ENCODE data around the gene SPDYE3. TPM values are rescaled to one million over a fixed set of nuclear protein-coding genes. Genes with fewer than 3 reads are reported as not detected.
A peak's percentile ranks its signal among the peaks of the same experiment; 100 is the strongest.
"Not testable (repeated sequence)": the region's sequence is repeated elsewhere in the genome, so short reads cannot be mapped to it uniquely, and the experiment has no call there.

SPDYE3 gene
- total and polyA plus RNA-seq, 2 donors from 2014 or later: not detected

DNA sequence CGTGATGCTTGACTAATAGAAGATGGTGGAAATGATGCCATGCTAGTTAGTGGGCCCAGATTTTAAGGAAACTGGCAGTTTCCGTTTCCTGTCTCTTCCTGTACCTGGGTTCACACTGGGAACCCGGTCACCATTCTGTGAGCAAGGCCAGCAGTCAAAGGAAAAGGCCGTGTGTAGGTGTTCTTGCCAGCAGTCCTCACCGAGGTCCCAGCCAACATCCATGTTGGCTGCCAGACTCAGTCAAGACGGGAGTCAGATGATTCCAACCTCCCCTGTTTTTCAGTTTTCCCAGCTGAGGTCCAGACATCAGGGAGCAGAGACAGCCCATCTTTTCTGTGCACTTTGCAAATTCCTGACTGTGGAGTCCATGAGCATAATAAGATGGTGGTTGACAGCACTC is 35.3 kb downstream of the SPDYE3 start:
- Histone ChIP-seq H3K9ac (ENCODE audit: low read length in 3 of 3) (no peak overlapping the region), H3K9me3 (ENCODE audit: control insufficient read depth in 2 of 3, insufficient read depth in 1 of 3, low read length in 3 of 3) (no peaks in the 10 kb centered on the region), H3K27me3 (ENCODE audit: control insufficient read depth, insufficient read depth, low read length) (no peaks in the 10 kb centered on the region), H3K4me1 (ENCODE audit: control insufficient read depth in 2 of 3, insufficient read depth in 2 of 3, low read depth in 1 of 3, low read length in 3 of 3) (no peaks in the 10 kb centered on the region), H3K4me3 (ENCODE audit: low read length in 3 of 3) (no peak overlapping the region), H3K36me3 (ENCODE audit: control insufficient read depth in 2 of 3, insufficient read depth in 3 of 3, low read length in 3 of 3) (peaks cover 4 to 21% (median 16%) of the 10 kb centered on the region in 3 donors), H3K27ac (ENCODE audit: low read depth in 2 of 2, low read length in 2 of 2) (no peak overlapping the region)
- FAIRE-seq: no peak
- peak in 1 of 5 donors; percentile 18 for DNase-seq
- TF ChIP-seq, protein P1, sequence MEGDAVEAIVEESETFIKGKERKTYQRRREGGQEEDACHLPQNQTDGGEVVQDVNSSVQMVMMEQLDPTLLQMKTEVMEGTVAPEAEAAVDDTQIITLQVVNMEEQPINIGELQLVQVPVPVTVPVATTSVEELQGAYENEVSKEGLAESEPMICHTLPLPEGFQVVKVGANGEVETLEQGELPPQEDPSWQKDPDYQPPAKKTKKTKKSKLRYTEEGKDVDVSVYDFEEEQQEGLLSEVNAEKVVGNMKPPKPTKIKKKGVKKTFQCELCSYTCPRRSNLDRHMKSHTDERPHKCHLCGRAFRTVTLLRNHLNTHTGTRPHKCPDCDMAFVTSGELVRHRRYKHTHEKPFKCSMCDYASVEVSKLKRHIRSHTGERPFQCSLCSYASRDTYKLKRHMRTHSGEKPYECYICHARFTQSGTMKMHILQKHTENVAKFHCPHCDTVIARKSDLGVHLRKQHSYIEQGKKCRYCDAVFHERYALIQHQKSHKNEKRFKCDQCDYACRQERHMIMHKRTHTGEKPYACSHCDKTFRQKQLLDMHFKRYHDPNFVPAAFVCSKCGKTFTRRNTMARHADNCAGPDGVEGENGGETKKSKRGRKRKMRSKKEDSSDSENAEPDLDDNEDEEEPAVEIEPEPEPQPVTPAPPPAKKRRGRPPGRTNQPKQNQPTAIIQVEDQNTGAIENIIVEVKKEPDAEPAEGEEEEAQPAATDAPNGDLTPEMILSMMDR (IDR thresholded peaks at IDR 0.05; ENCODE audit: borderline replicate concordance, extremely low read depth, insufficient read depth): no peak
- intact Hi-C loops (cut with DNase I): no loop called here

DNA sequence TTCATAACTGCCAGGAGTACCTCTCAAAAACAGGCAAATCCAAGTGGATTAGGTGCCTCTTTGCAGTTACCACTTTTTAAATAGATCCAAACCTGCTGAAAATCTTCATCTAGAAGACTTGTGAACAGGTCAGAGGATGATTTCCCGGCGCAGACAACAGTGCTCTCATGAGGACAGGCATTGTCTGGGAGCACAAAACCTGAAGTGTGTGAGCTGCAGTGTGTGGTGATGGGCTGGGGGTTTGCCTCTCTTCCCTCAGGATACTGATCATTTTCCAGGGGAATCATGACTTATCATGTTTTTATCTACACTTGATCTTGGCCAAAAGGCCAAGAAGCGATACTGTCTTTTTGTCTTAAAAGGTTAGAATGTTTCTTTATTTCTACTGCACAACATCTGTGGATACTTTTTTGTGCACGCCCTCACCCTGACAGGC is 36.6 kb downstream of the SPDYE3 start:
- peaks cover 7 to 22% (median 20%) of the 10 kb centered on the region in 3 donors for H3K36me3 ChIP-seq (ENCODE audit: control insufficient read depth in 2 of 3, insufficient read depth in 3 of 3, low read length in 3 of 3)
- H3K27ac ChIP-seq (ENCODE audit: low read depth in 2 of 2, low read length in 2 of 2): not testable (repeated sequence)

DNA sequence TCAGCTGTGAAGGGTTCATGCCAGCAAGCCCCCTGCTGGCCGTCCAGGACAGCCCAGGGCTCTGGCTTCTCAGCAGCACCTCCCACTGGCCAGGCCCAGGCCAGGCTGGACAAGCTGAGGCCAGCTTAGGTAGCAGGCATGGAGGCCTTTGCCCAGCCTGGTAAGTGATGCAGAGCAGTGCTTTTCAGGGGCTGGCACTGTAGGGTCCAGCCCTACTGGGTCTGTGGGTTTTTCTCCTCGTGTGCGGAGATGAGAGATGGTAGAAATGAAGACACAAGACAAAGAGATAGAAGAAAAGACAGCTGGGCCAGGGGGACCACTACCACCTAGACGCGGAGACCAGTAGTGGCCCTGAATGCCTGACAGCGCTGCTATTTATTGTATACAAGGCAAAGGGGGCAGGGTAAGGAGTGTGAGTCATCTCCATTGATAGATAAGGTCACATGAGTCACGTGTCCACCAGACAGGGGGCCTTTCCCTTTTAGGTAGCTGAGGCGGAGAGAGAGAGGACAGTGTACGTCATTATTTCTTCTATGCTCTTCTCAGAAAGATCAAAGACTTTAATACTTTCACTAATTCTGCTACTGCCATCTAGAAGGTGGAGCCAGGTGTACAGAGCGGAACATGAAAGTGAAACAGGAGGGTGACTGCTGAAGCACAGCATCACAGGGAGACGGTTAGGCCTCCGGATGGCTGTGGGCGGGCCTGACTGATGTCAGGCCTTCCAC is 37.2 kb downstream of the SPDYE3 start:
- H3K9ac ChIP-seq (ENCODE audit: low read length in 3 of 3); H3K27ac ChIP-seq (ENCODE audit: low read depth in 2 of 2, low read length in 2 of 2); H3K4me3 ChIP-seq (ENCODE audit: low read length in 3 of 3); H3K27me3 ChIP-seq (ENCODE audit: control insufficient read depth, insufficient read depth, low read length); H3K4me1 ChIP-seq (ENCODE audit: control insufficient read depth in 2 of 3, insufficient read depth in 2 of 3, low read depth in 1 of 3, low read length in 3 of 3); FAIRE-seq; intact Hi-C loops (cut with DNase I); H3K9me3 ChIP-seq (ENCODE audit: control insufficient read depth in 2 of 3, insufficient read depth in 1 of 3, low read length in 3 of 3): not testable (repeated sequence)
- peaks cover 7 to 27% (median 23%) of the 10 kb centered on the region in 3 donors for H3K36me3 ChIP-seq (ENCODE audit: control insufficient read depth in 2 of 3, insufficient read depth in 3 of 3, low read length in 3 of 3)
- peak in 4 of 5 donors; percentile 32 to 53 (median 46) for DNase-seq

More for the DNA sequence above, 36.6 kb downstream of the SPDYE3 start:
- peak in 1 of 5 donors; percentile 22 for DNase-seq
- H3K4me1 ChIP-seq (ENCODE audit: control insufficient read depth in 2 of 3, insufficient read depth in 2 of 3, low read depth in 1 of 3, low read length in 3 of 3); H3K9me3 ChIP-seq (ENCODE audit: control insufficient read depth in 2 of 3, insufficient read depth in 1 of 3, low read length in 3 of 3); FAIRE-seq; H3K27me3 ChIP-seq (ENCODE audit: control insufficient read depth, insufficient read depth, low read length); intact Hi-C loops (cut with DNase I); H3K4me3 ChIP-seq (ENCODE audit: low read length in 3 of 3); H3K9ac ChIP-seq (ENCODE audit: low read length in 3 of 3): not testable (repeated sequence)

DNA sequence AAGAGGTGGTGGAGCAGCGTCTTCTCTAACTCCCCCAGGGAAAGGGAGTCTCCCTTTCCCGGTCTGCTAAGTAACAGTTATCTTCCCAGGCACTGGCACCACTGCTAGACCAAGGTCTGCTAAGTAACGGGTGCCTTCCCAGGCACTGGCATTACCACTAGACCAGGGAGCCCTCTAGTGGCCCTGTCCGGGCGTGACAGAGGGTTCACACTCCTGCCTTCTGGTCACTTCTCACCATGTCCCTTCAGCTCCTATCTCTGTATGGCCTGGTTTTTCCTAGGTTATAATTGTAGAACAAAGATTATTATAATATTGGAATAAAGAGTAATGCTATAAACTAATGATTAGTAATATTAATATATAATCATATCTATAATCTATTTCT is 37.8 kb downstream of the SPDYE3 start:
- peak; percentile 57 to 90 (median 62) for DNase-seq
- TF ChIP-seq, protein P1 (IDR thresholded peaks at IDR 0.05; ENCODE audit: borderline replicate concordance, extremely low read depth, insufficient read depth): peak; percentile 48
- H3K4me1 ChIP-seq (ENCODE audit: control insufficient read depth in 2 of 3, insufficient read depth in 2 of 3, low read depth in 1 of 3, low read length in 3 of 3): not testable (repeated sequence)

More for the DNA sequence above, 37.8 kb downstream of the SPDYE3 start:
- peaks cover 7 to 30% (median 26%) of the 10 kb centered on the region in 3 donors for H3K36me3 ChIP-seq (ENCODE audit: control insufficient read depth in 2 of 3, insufficient read depth in 3 of 3, low read length in 3 of 3)
- H3K27ac ChIP-seq (ENCODE audit: low read depth in 2 of 2, low read length in 2 of 2); intact Hi-C loops (cut with DNase I); H3K9ac ChIP-seq (ENCODE audit: low read length in 3 of 3); H3K4me3 ChIP-seq (ENCODE audit: low read length in 3 of 3); H3K9me3 ChIP-seq (ENCODE audit: control insufficient read depth in 2 of 3, insufficient read depth in 1 of 3, low read length in 3 of 3); FAIRE-seq; H3K27me3 ChIP-seq (ENCODE audit: control insufficient read depth, insufficient read depth, low read length): not testable (repeated sequence)
